ENCODE results near the gene NIPBL.
A peak's percentile ranks its signal among the peaks of the same experiment; 100 is the strongest.

- TF ChIP-seq ELF4 (IDR thresholded peaks at IDR 0.05) (no peak), FOXA1 (IDR thresholded peaks at IDR 0.05) (no peak), NFRKB (IDR thresholded peaks at IDR 0.05) (no peak), PKNOX1 (IDR thresholded peaks at IDR 0.05) (peak; percentile 56), LEF1 (IDR thresholded peaks at IDR 0.05; ENCODE audit: borderline replicate concordance) (no peak), SP1 (IDR thresholded peaks at IDR 0.05) (no peak), FOXM1 (IDR thresholded peaks at IDR 0.05; ENCODE audit: borderline replicate concordance) (no peak), FOXK2 (IDR thresholded peaks at IDR 0.05) (no peak), BHLHE40 (IDR thresholded peaks at IDR 0.05; ENCODE audit: borderline replicate concordance) (no peak), HDGF (IDR thresholded peaks at IDR 0.05; ENCODE audit: borderline replicate concordance) (no peak), L3MBTL2 (conservative IDR thresholded peaks at IDR 0.05) (no peak)
These were observed 1.3 kb upstream of the NIPBL start for GRCh38 chr5:36875051-36875789.

All from HEK293T (cell line).